M059J (cell line): Measurements from ENCODE around the gene CCL8. TPM values are rescaled to one million over a fixed set of nuclear protein-coding genes. Genes with fewer than 3 reads are reported as not detected.

Source experiments
- DNase-seq: peaks from one replicate; pipeline ENCODE4 v3.0.0-alpha.2; 2012; ENCODE audit warnings: low read depth
- total RNA-seq: library from RNA; depleted of rRNA; stranded (reverse); fragments of >200 nt; shearing (Covaris generic); gene quantifications from 2 replicates; pipeline ENCODE4 v1.2.3, GENCODE V29; 2014; rRNA removed

Gene CCL8
- total RNA-seq: 0.17 and 0.69 TPM in 2 replicates

- no peak for DNase-seq
Measured at GRCh38 chr17:34319039-34319483, at the start of gene CCL8. CCL8 (plus strand) TSS chr17:34319435; CDS start chr17:34319502, 67 bp downstream.

GRCh38 chr17:34269969-34270368 is 49.3 kb upstream of the CCL8 start, which contains the start of gene CCL7:
CCL7 (plus strand) TSS chr17:34270221; CDS start chr17:34270291, 70 bp downstream.
- DNase-seq: peak; percentile 44

DNA sequence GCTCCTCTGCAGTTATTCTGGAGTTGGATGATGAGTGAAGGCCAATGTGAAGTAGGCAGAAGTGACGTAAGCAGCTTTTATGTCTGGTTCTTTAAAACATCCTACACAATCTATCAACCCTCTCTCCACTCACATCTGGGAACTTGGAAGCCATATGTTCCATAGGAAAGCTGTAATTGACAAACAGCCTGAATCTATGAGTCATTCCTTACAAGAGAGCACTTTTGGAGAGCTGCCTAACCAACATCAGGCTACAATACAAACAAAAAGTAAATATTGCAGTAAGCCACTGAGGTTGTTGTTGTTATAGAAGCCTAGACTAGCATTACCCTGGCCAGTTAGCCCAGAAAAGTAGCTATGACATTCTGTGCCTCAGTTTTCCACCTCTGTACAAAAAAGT is 43.4 kb upstream of the CCL8 start:
- DNase-seq: peak; percentile 85

DNA sequence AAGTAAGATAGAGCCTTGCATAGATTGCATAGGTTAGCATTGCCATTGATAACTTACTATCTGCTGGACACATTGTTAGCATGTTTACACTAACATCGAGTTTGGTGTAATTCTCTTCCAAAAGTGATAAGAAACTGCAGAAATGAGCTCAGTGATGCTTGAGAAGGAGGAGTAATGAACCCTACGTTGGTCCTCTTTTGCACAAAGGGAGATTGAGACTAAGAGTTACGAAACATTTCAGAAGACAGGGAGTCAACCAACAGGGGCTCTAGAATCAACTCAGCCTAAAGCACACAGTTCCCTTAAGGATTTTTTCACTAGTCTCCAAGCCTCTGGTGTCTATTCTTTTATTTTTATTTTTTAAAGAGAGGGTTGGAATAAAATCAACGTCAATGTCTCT is 42.4 kb upstream of the CCL8 start:
- no peak for DNase-seq

- no peak for DNase-seq
Measured at GRCh38 chr17:34283571-34283970, 35.7 kb upstream of the CCL8 start.

DNA sequence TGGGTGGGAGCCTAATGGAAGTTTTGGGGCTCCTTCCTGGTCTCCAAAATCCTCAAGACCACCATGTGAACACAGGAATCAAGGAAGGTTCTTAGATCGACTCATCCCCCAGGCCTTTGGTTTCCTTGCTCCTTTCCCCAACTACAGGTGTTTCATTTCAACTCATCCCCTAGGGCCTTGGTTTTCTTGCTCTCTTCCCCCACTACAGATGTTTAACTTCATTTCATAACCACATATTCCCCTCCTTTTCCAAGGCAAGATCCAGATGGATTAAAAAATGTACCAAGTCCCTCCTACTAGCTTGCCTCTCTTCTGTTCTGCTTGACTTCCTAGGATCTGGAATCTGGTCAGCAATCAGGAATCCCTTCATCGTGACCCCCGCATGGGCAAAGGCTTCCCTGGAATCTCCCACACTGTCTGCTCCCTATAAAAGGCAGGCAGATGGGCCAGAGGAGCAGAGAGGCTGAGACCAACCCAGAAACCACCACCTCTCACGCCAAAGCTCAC is 33.9 kb upstream of the CCL8 start, which contains the start of gene CCL11:
CCL11 (plus strand) TSS at position 457 of the 507 bp plus-strand sequence. CDS start 67 bp downstream, outside the sequence.
- no peak for DNase-seq

GRCh38 chr17:34287875-34288274 is 31.4 kb upstream of the CCL8 start:
- DNase-seq: no peak

DNA sequence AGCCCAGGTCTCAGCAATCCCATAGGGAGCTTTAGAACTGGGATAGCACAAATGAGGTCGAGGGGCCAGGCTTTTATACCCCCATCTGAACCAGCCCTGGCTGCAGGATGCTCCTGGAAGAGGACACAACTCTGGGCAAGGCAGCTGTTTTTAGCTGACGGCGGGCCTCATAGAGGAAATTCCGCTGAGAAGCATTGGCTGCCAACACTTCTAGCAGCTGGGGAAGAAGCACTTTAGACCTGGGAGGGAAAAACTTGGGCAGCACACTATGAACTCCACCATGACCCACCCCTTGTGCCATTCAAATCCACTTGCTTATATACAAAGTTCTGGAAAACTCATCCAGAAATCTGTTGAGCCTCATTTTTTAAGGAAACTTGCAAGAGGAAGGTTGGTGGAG is 28.6 kb upstream of the CCL8 start:
- no peak for DNase-seq

DNA sequence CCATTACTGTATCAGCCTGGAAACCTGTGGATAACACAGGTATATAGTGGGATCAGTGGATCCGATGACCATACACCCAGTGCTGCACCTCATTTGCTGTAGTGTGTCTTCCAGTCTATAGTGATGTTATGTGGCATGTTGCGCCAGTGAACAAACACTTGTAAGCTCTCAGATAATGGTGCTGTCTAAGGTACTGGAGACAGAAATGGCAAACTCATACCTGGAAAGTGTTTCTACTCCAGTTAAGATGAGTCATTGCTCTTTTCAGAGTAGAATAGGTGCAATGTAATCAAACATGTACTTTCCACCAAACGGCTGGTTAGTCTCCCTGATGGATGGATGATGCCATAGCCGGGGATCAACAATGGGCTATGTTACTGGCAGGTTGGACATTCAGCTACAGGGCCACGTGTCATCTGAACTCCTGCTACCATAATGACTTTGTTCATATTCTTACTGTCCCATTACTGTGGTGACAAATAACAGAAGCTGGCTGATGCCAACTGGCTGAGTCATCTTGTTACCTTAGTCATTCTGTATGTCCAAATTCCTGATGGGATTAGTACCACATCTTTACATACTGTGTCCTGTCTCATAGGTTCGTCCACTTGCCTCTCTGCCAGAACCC is 27.4 kb upstream of the CCL8 start:
- DNase-seq: peak; percentile 56

GRCh38 chr17:34299027-34299426 is 20.2 kb upstream of the CCL8 start:
- peak; percentile 38 for DNase-seq

GRCh38 chr17:34299956-34300577 is 19.2 kb upstream of the CCL8 start:
- peak; percentile 55 for DNase-seq

GRCh38 chr17:34300652-34301370 is 18.4 kb upstream of the CCL8 start:
- DNase-seq: peak; percentile 86

GRCh38 chr17:34301986-34302385 is 17.2 kb upstream of the CCL8 start:
- no peak for DNase-seq

DNA sequence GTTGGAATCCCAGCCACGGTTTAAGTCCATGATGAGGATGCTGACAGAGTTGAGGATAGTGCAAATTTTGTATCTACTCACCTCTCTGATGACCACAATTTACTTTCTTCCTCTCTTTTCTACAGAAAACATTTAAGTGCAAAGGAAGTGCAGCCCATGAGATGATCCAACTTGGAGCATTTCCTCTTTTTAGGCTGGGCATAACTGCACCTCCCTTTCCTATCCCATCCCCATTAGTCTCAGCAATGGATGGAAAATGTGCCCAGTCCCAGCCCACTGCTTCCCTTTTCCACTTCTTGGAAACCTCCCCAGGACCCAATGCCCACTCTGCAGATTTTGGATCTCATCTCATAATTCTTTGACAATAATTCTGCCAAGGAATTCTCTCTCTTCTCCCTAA is 16.6 kb upstream of the CCL8 start:
- no peak for DNase-seq

- no peak for DNase-seq
Measured at GRCh38 chr17:34303606-34304005, 15.6 kb upstream of the CCL8 start.

DNA sequence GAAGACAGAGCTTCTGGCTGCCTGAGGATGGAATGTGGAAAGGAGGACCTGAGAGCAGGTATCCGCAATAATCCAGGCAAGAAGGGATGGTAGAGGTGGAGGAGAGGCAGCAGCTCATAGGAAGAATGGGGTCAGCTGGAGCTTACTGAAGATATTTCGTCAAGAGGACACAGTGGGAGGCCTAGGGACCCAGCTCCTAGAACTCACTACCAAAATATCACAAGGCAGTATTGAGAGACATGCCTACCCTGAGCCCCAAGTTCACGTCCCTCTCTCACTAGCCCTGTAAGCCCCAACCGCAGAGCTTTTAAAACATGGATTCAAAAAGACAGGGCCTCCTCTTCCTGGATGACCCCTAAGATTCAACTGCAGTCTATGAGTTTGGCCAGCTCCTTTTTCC is 14.2 kb upstream of the CCL8 start:
- DNase-seq: no peak

DNA sequence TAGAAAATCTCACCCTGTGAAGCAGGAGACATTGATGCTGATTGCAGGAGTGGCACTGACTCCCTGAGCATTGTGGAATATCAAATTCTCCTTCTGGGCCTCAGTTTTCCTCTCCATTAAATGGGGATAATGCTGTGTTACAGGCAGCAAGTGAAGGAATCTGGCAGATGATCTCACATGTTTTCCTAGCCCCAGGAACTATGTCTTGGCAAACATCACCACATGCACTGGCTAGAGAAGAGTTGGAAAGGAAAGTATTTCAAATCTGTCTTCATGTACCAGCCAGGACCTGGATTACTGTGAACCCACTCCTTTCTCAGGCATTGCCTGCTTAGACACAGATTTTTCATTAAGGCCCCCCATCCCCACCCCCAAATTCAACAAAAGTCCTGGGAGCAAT is 13.6 kb upstream of the CCL8 start:
- DNase-seq: no peak

- peak; percentile 75 for DNase-seq
Measured at GRCh38 chr17:34306466-34306865, 12.8 kb upstream of the CCL8 start.

DNA sequence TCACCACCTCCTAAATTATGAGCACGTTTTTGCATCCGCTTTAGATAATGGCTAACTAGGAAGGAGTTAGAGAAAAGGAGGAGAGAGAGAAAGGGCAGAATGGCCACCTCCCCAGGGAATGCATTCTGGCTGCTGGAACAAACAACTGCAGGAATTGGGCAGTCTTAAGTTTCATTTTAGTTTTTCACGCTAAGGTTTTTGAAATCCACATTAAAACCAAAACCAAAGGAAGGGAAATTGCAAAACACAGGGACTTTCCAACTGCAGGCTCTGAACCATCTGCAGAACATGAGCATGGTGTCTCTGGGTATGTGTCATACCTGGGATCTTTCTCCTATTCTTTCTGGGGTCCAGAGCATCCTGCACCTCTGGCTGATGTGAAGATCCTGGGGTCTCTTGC is 12.1 kb upstream of the CCL8 start:
- DNase-seq: peak; percentile 26

DNA sequence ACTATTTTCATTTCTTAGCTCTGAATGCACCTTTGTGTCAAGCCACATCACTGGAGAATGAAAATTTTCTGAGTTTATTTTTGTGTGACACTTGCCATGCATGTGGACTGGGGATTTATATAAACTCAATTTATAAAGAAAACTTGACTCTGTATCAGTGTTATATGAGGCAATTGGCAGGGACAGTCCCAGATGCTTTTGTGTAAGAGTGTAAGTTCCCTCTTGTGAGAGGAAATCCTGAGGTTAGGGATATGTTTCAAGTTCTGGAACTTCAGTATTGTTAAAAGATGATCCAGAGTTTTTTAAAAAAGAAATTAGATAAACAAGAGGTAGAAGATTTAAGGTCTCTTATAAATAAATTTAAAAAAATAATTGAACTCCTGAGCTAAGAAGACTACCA is 10.9 kb upstream of the CCL8 start:
- DNase-seq: no peak

DNA sequence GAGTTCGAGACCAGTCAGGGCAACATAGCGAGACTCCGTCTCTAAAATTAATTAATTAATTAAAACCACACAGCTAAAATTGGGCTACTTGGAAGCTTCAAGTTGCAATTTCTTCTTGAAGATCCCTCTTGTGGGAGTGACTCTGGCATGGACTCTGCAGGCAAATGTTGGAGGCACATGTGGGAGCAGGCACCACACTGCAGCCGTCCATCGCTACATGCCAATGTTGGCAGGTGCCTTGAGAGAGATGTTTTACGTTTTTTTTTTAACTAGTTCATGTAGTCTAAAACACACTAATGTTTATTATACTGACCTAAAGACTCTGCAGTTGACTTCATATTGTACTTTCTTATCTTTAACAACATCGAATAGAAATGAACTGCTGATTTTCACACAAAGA is 7.9 kb upstream of the CCL8 start:
- DNase-seq: no peak

DNA sequence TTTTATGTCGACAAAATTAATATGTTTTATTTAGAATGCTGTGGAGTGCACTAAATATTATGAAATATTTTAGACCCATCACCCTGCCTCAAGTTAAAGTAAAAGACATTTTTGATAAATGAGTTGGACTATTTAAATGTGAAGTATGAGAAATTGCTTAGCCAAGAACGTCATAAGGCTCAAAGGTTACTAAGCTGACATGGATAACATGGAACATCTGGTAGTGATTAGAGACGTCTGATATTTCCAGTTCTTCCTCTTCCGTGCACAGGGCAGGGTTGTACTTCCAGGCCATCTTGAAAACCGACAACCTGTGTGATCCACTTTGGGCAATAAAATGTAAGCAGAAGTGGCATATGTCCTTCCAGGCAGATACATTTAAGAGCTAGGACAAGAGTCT is 7.2 kb upstream of the CCL8 start:
- DNase-seq: no peak

DNA sequence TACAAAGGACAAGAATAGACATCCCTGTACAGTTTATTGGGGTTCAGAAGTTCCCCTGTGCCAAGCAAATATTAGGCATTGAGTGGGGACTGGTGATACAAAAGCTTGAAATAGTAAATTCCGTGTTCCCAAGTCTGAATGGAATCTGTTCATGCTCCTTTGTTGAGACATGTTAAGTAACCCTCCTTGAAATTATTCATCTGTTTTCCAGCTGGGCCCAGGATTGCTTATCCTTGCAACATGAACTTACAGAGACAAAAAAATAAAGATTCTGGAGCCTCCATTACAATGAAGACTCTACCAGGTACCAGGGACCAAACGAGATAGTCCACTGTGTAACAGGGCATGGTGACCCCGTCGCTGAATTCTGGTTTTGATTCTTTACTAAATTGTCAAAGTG is 6.1 kb upstream of the CCL8 start:
- DNase-seq: no peak
